ENCODE measurements around the gene HINFP. TPM values are rescaled to one million over a fixed set of nuclear protein-coding genes. Genes with fewer than 3 reads are reported as not detected.

HINFP gene
- total and polyA plus RNA-seq, 2 of the 8 experiments (the other 6 are each of a cell fraction or from before 2014, with no cell fraction given): 35.0 to 37.3 TPM

- Histone ChIP-seq H2BK120ac (replicated peaks; ENCODE audit: low read depth, low read length) (no peak overlapping the region), H4K91ac (replicated peaks; ENCODE audit: insufficient read length, low read length) (no peak overlapping the region), H2BK15ac (ENCODE audit: low read length) (no peak overlapping the region), H3K23ac (ENCODE audit: insufficient read length) (no peak overlapping the region), H3K56ac (replicated peaks; ENCODE audit: insufficient read length, low read depth, low read length) (no peak overlapping the region), H3K79me2 (ENCODE audit: control insufficient read depth in 1 of 2, insufficient read depth in 2 of 2, low read length in 2 of 2) (no peaks in the 10 kb centered on the region), H4K20me1 (replicated peaks in 1 of 2; ENCODE audit: control insufficient read depth in 1 of 2, insufficient read depth in 2 of 2, low read length in 2 of 2) (no peaks in the 10 kb centered on the region), H3K4me1 (replicated peaks in 1 of 4; ENCODE audit: control insufficient read depth in 3 of 4, insufficient read depth in 4 of 4, low read length in 3 of 4) (peaks cover 4 to 11% (median 7%) of the 10 kb centered on the region in 4 experiments), H2AK5ac (ENCODE audit: low read depth, low read length) (no peak overlapping the region), H3K14ac (ENCODE audit: insufficient read length) (no peak overlapping the region), H4K8ac (ENCODE audit: extremely low read depth, insufficient read depth, low read length) (no peak overlapping the region), H3K23me2 (ENCODE audit: low read depth, low read length) (peaks cover 12% of the 10 kb centered on the region; the same call in 1 of the 2 replicates), H3K4me2 (ENCODE audit: insufficient read depth in 1 of 2, low read depth in 2 of 2, low read length in 2 of 2) (no peak overlapping the region), H2BK5ac (ENCODE audit: low read depth, low read length) (no peak overlapping the region), H3K79me1 (ENCODE audit: low read depth, low read length) (no peaks in the 10 kb centered on the region), H4K5ac (ENCODE audit: insufficient read length, low read depth, low read length) (no peak overlapping the region), H2BK12ac (ENCODE audit: low read depth, low read length) (no peak overlapping the region), H3K9me3 (ENCODE audit: insufficient read depth in 2 of 2, low read depth in 1 of 2, low read length in 1 of 2) (no peaks in the 10 kb centered on the region), H3K27me3 (replicated peaks in 1 of 4; ENCODE audit: control insufficient read depth in 3 of 4, extremely low read depth in 1 of 4, insufficient read depth in 3 of 4, low read length in 3 of 4) (peaks cover 13 to 30% (median 23%) of the 10 kb centered on the region in 4 experiments), H3K4me3 (ENCODE audit: extremely low read depth in 1 of 4, insufficient read depth in 2 of 4, low read depth in 3 of 4, low read length in 4 of 4) (no peak overlapping the region), H3K9ac (replicated peaks in 1 of 4; ENCODE audit: extremely low read depth in 1 of 4, low read depth in 3 of 4, low read length in 3 of 4) (no peak overlapping the region), H3K27ac (ENCODE audit: low read depth, low read length) (no peak overlapping the region), H3K4ac (replicated peaks; ENCODE audit: insufficient read length, low read depth, low read length) (no peak overlapping the region), H3K36me3 (ENCODE audit: control insufficient read depth in 2 of 4, insufficient read depth in 4 of 4, low read length in 3 of 4) (no peaks in the 10 kb centered on the region), H3K18ac (ENCODE audit: extremely low read depth, low read length) (no peak overlapping the region), H2BK20ac (ENCODE audit: low read length) (no peak overlapping the region), H2AFZ (ENCODE audit: low read length) (no peak overlapping the region)
- ChIA-PET POLR2A (ENCODE audit: partially characterized antibody) (interaction anchor here (0.6 to 7.7 kb wide), 4 partner anchors 15 to 44 kb away, joined by 3 to 58 read pairs (median 6); partner anchors contain the start of genes HINFP and NLRX1), CTCF (ENCODE audit: partially characterized antibody) (interaction anchor here (0.5 to 23.6 kb wide), 16 partner anchors 10 to 895 kb away, joined by 3 to 389 read pairs (median 4); partner anchors contain the start of genes C1QTNF5, CBL, NHERF4 and NLRX1)
- DNase-seq (ENCODE audit: low read depth in 1 of 2, low spot score in 2 of 2): no peak
- FAIRE-seq: peak; percentile 52
- 79% methylated on average over 9 of the region's 9 CpGs; no CpG with 5 or more reads in 1 of the 2 experiments for WGBS, 2 experiments (ENCODE audit: extremely low coverage in 1 of 2, insufficient coverage in 1 of 2, insufficient read length in 1 of 2, insufficient replicate concordance in 2 of 2, low coverage in 1 of 2, low lambda C conversion rate in 2 of 2, missing lambda C conversion rate in 1 of 2)
- peak; percentile 94 for TF ChIP-seq KDM1A (IDR thresholded peaks at IDR 0.05; ENCODE audit: borderline replicate concordance, low read length)
- peak; percentile 19 to 25; a peak in 2 of 4 replicates for TF ChIP-seq RAD21 (IDR thresholded peaks at IDR 0.05 in 1 of 2, conservative IDR thresholded peaks at IDR 0.05 in 1 of 2; ENCODE audit: low read depth in 2 of 2, low read length in 2 of 2)
- no peak for TF ChIP-seq POLR2A (IDR thresholded peaks at IDR 0.05; ENCODE audit: control extremely low read depth in 1 of 2, low read depth in 2 of 2, low read length in 2 of 2)
- peak; percentile 38 to 62 (median 52) for TF ChIP-seq CTCF (IDR thresholded peaks at IDR 0.05; ENCODE audit: control extremely low read depth in 1 of 3, insufficient read depth in 1 of 3, low read depth in 1 of 3, low read length in 3 of 3)
These were observed 31.9 kb downstream of the HINFP start for GRCh38 chr11:119153049-119153818.

Measured in H1 (cell line).